Aorta (tissue), 5 donors: ENCODE measurements around the gene B3GNT2. TPM values are rescaled to one million over a fixed set of nuclear protein-coding genes. Genes with fewer than 3 reads are reported as not detected.

Experiments used
- ATAC-seq: fragments of 200-7000 bp; cut with Tn5 transposase; one replicate; pipeline ENCODE4 v1.9.1; 2022; ENCODE audit warnings: moderate library complexity; ENCODE audit not compliant: low FRiP score
- DNase-seq, 2 donors: peaks; one replicate each; pipeline ENCODE4 v3.0.0-alpha.2; 2020
- H3K27ac ChIP-seq, 2 donors: one replicate each; pipeline ENCODE4 v1.5.1; 2013; ENCODE audit warnings: low read length in 2 of 2, mild to moderate bottlenecking in 2 of 2, moderate library complexity in 2 of 2, control low read depth in 1 of 2, inconsistent platforms in 1 of 2, low read depth in 1 of 2
- H3K27me3 ChIP-seq, 2 donors: one replicate each; pipeline ENCODE4 v1.6.1; 2013; ENCODE audit warnings: control low read depth in 1 of 2, low read length in 1 of 2, mild to moderate bottlenecking in 1 of 2, moderate library complexity in 1 of 2; ENCODE audit not compliant: insufficient read depth in 2 of 2, control insufficient read depth in 1 of 2
- H3K36me3 ChIP-seq, 2 donors: one replicate each; pipeline ENCODE4 v1.6.1; 2013; ENCODE audit warnings: control low read depth in 1 of 2, low read length in 1 of 2, mild to moderate bottlenecking in 1 of 2; ENCODE audit not compliant: insufficient read depth in 2 of 2, control insufficient read depth in 1 of 2
- H3K4me1 ChIP-seq, 2 donors: one replicate each; pipeline ENCODE4 v1.6.1; 2013; ENCODE audit warnings: low read length in 2 of 2, control low read depth in 1 of 2, mild to moderate bottlenecking in 1 of 2, moderate library complexity in 1 of 2; ENCODE audit not compliant: insufficient read depth in 2 of 2, control insufficient read depth in 1 of 2
- H3K4me3 ChIP-seq, 2 donors: one replicate each; pipeline ENCODE4 v1.5.1; 2013; ENCODE audit warnings: low read length in 2 of 2, control low read depth in 1 of 2, mild to moderate bottlenecking in 1 of 2
- H3K9me3 ChIP-seq: one replicate; pipeline ENCODE4 v1.6.1; 2013; ENCODE audit warnings: mild to moderate bottlenecking, low read length; ENCODE audit not compliant: control insufficient read depth
- WGBS, 2 donors: extraction: QIAGEN DNeasy Blood & Tissue Kit; methylation state at CpG; one replicate each; pipeline ENCODE4 v1.1.7; 2013; 5-methylcytosine and 5-hydroxymethylcytosine counted together
- intact Hi-C, 2 donors: fragments of 100-400 bp; cut with DNase I; formaldehyde crosslinking; loops; one replicate each; pipeline versions ENCODE4 v1.14.2 to v1.15.0; 2022
- polyA plus RNA-seq, 2 donors: library from polyadenylated mRNA; stranded (reverse); fragments of 200-250 nt; gene quantifications; one replicate each; pipeline ENCODE4 v1.2.3, GENCODE V29; 2013
- total RNA-seq, 2 donors: library from RNA; stranded (reverse); fragmentation: NEBNext Ultra II Directional; extraction: Animal tissue kit (Norgen Biotek cat#: 25700); gene quantifications; one replicate each; pipeline ENCODE4 v1.2.1, GENCODE V29; 2021
- donor health status: healthy with polysubstance abuse.
- donor health status: Bipolar disorder and iron deficiency.
- donor health status: DM: no; HTN: no; CAD: no.
- donor health status: DM: no; HTN: no; CAD: no.
- donor health status: DM: yes; HTN: yes; CAD: no.

Gene B3GNT2
- total and polyA plus RNA-seq, 4 donors = 16.4 to 29.1 (median 21.5) TPM

GRCh38 chr2:62207491-62207890, 11.6 kb downstream of the B3GNT2 start:
- H3K36me3 ChIP-seq = no peaks in the 10 kb centered on the region
- H3K4me1 ChIP-seq = peaks cover 0 to 6% of the 10 kb centered on the region in 2 donors
- no peaks in the 10 kb centered on the region for H3K9me3 ChIP-seq
- no peak for DNase-seq
- ATAC-seq = no peak
- intact Hi-C loops = no loop called here
- H3K4me3 ChIP-seq = no peak overlapping the region
- no peaks in the 10 kb centered on the region for H3K27me3 ChIP-seq
- WGBS, 2 donors = 94 to 96% methylated on average over 10 of the region's 10 CpGs
- no peak overlapping the region for H3K27ac ChIP-seq

GRCh38 chr2:62208074-62208757, 12.3 kb downstream of the B3GNT2 start:
- WGBS, 2 donors = 86 to 91% methylated on average over 4 of the region's 4 CpGs
- Histone ChIP-seq H3K4me3 (no peak overlapping the region), H3K27ac (no peak overlapping the region), H3K4me1 (peaks cover 0 to 6% of the 10 kb centered on the region in 2 donors), H3K27me3 (no peaks in the 10 kb centered on the region), H3K9me3 (no peaks in the 10 kb centered on the region), H3K36me3 (no peaks in the 10 kb centered on the region)
- DNase-seq = no peak
- intact Hi-C loops = no loop called here
- no peak for ATAC-seq

GRCh38 chr2:62208758-62209114, 12.8 kb downstream of the B3GNT2 start:
- DNase-seq = no peak
- peaks cover 0 to 6% of the 10 kb centered on the region in 2 donors for H3K4me1 ChIP-seq
- no peaks in the 10 kb centered on the region for H3K36me3 ChIP-seq
- H3K9me3 ChIP-seq = no peaks in the 10 kb centered on the region
- WGBS, 2 donors = 85 to 87% methylated on average over 5 of the region's 5 CpGs
- intact Hi-C loops = no loop called here
- no peaks in the 10 kb centered on the region for H3K27me3 ChIP-seq
- H3K4me3 ChIP-seq = no peak overlapping the region
- H3K27ac ChIP-seq = no peak overlapping the region
- ATAC-seq = no peak

GRCh38 chr2:62209427-62209991, 13.6 kb downstream of the B3GNT2 start:
- DNase-seq = no peak
- no peak overlapping the region for H3K27ac ChIP-seq
- H3K4me1 ChIP-seq = peaks cover 0 to 6% of the 10 kb centered on the region in 2 donors
- 88 to 92% methylated on average over 8 of the region's 8 CpGs for WGBS, 2 donors
- H3K36me3 ChIP-seq = no peaks in the 10 kb centered on the region
- no peak for ATAC-seq
- intact Hi-C loops = no loop called here
- no peaks in the 10 kb centered on the region for H3K27me3 ChIP-seq
- H3K9me3 ChIP-seq = no peaks in the 10 kb centered on the region
- H3K4me3 ChIP-seq = no peak overlapping the region

GRCh38 chr2:62215306-62216064, 19.6 kb downstream of the B3GNT2 start:
- Histone ChIP-seq H3K4me3 (no peak overlapping the region), H3K27ac (no peak overlapping the region), H3K27me3 (no peaks in the 10 kb centered on the region), H3K9me3 (no peaks in the 10 kb centered on the region), H3K36me3 (no peaks in the 10 kb centered on the region), H3K4me1 (peaks cover 0 to 2% of the 10 kb centered on the region in 2 donors)
- intact Hi-C loops = no loop called here
- ATAC-seq = no peak
- WGBS, 2 donors = 59 to 60% methylated on average over 11 of the region's 11 CpGs
- DNase-seq = no peak

GRCh38 chr2:62216113-62216512, 20.2 kb downstream of the B3GNT2 start:
- no peak overlapping the region for H3K4me3 ChIP-seq
- peaks cover 0 to 2% of the 10 kb centered on the region in 2 donors for H3K4me1 ChIP-seq
- intact Hi-C loops = no loop called here
- no peaks in the 10 kb centered on the region for H3K27me3 ChIP-seq
- no peaks in the 10 kb centered on the region for H3K9me3 ChIP-seq
- ATAC-seq (no peak), DNase-seq (no peak)
- H3K36me3 ChIP-seq = no peaks in the 10 kb centered on the region
- no peak overlapping the region for H3K27ac ChIP-seq
- WGBS, 2 donors = 64 to 68% methylated on average over 2 of the region's 2 CpGs

GRCh38 chr2:62216616-62217015, 20.7 kb downstream of the B3GNT2 start:
- Histone ChIP-seq H3K4me1 (peaks cover 0 to 2% of the 10 kb centered on the region in 2 donors), H3K27me3 (no peaks in the 10 kb centered on the region), H3K9me3 (no peaks in the 10 kb centered on the region), H3K4me3 (no peak overlapping the region), H3K27ac (no peak overlapping the region), H3K36me3 (no peaks in the 10 kb centered on the region)
- DNase-seq (no peak), ATAC-seq (peak; percentile 77)
- intact Hi-C loops = no loop called here
- 64 to 65% methylated on average over 8 of the region's 8 CpGs for WGBS, 2 donors

- Histone ChIP-seq H3K27ac (no peak overlapping the region), H3K4me1 (peaks cover 0 to 2% of the 10 kb centered on the region in 2 donors), H3K4me3 (no peak overlapping the region), H3K36me3 (no peaks in the 10 kb centered on the region), H3K27me3 (no peaks in the 10 kb centered on the region), H3K9me3 (no peaks in the 10 kb centered on the region)
- WGBS, 2 donors = 53% methylated on average over 10 of the region's 10 CpGs
- ATAC-seq (no peak), DNase-seq (no peak)
- intact Hi-C loops = no loop called here
These were observed 21.5 kb downstream of the B3GNT2 start for GRCh38 chr2:62217421-62217820.

GRCh38 chr2:62217970-62218369, 22.1 kb downstream of the B3GNT2 start:
- Histone ChIP-seq H3K4me1 (peaks cover 0 to 2% of the 10 kb centered on the region in 2 donors), H3K4me3 (no peak overlapping the region), H3K27ac (no peak overlapping the region), H3K27me3 (no peaks in the 10 kb centered on the region), H3K9me3 (no peaks in the 10 kb centered on the region), H3K36me3 (no peaks in the 10 kb centered on the region)
- no peak for DNase-seq
- intact Hi-C loops = no loop called here
- WGBS, 2 donors = 46 to 52% methylated on average over 5 of the region's 5 CpGs
- no peak for ATAC-seq
